Right forelimb (tissue), 1 donor: Measurements from ENCODE around the gene ATP6V1C2.
"Not testable (repeated sequence)": the region's sequence is repeated elsewhere in the genome, so short reads cannot be mapped to it uniquely, and the experiment has no call there.

Experiments used
- DNase-seq: peaks from one replicate; pipeline ENCODE4 v3.0.0-alpha.2; 2018

ATP6V1C2 gene

GRCh38 chr2:10818305-10818704 lies 96.9 kb downstream of the ATP6V1C2 start:
- not testable (repeated sequence) for DNase-seq

GRCh38 chr2:10818984-10819383 lies 97.6 kb downstream of the ATP6V1C2 start:
- DNase-seq, result no peak

GRCh38 chr2:10819714-10820314 lies 98.4 kb downstream of the ATP6V1C2 start:
- DNase-seq, result no peak

GRCh38 chr2:10820562-10820961 lies 99.1 kb downstream of the ATP6V1C2 start:
- DNase-seq, result no peak

GRCh38 chr2:10820978-10821695 lies 99.7 kb downstream of the ATP6V1C2 start:
- DNase-seq, result no peak

GRCh38 chr2:10824191-10824590 lies 102.8 kb downstream of the ATP6V1C2 start:
- no peak for DNase-seq

- no peak for DNase-seq
Observed at GRCh38 chr2:10826026-10826425, 104.6 kb downstream of the ATP6V1C2 start.

- no peak for DNase-seq
Observed at GRCh38 chr2:10826625-10827024, 105.2 kb downstream of the ATP6V1C2 start.

- no peak for DNase-seq
Observed at GRCh38 chr2:10828346-10828745, 106.9 kb downstream of the ATP6V1C2 start.

- no peak for DNase-seq
Observed at GRCh38 chr2:10829299-10829698, 107.9 kb downstream of the ATP6V1C2 start.

- no peak for DNase-seq
Observed at GRCh38 chr2:10830203-10830602, 108.8 kb downstream of the ATP6V1C2 start.

GRCh38 chr2:10830641-10831399 lies 109.4 kb downstream of the ATP6V1C2 start:
- DNase-seq, result no peak

GRCh38 chr2:10831400-10831985 lies 110.1 kb downstream of the ATP6V1C2 start:
- DNase-seq, result no peak

- DNase-seq, result peak; percentile 87
Observed at GRCh38 chr2:10832203-10832936, 110.9 kb downstream of the ATP6V1C2 start.

GRCh38 chr2:10833021-10833420 lies 111.6 kb downstream of the ATP6V1C2 start:
- no peak for DNase-seq

- DNase-seq, result no peak
Observed at GRCh38 chr2:10834068-10834655, 112.7 kb downstream of the ATP6V1C2 start.
